ENCODE data around the gene ADAMTS1. TPM values are rescaled to one million over a fixed set of nuclear protein-coding genes. Genes with fewer than 3 reads are reported as not detected.

Gene ADAMTS1
- total RNA-seq, 1 donor from 2014 or later: 6.7 TPM

- Histone ChIP-seq H2AFZ (replicated peaks) (peak overlapping the region; percentile 65), H3K79me2 (ENCODE audit: low read depth) (peaks cover 7% of the 10 kb centered on the region), H3F3A (ENCODE audit: low read depth) (peaks cover 34% of the 10 kb centered on the region), H3K36me3 (peaks cover 6% of the 10 kb centered on the region), H3K9me3 (ENCODE audit: low read depth) (no peaks in the 10 kb centered on the region), H4K20me1 (ENCODE audit: low read depth) (no peaks in the 10 kb centered on the region), H3K9ac (no peak overlapping the region), H3K4me3 (peak overlapping the region; percentile 72), H3K27me3 (peaks cover 23% of the 10 kb centered on the region), H3K4me2 (peak overlapping the region; percentile 95), H3K27ac (no peak overlapping the region), H3K4me1 (peaks cover 10% of the 10 kb centered on the region)
- Mint-ChIP-seq H3K4me3 (peak overlapping the region; percentile 97), H3K9me3 (no peaks in the 10 kb centered on the region), H3K36me3 (peaks cover 33% of the 10 kb centered on the region), H3K27me3 (ENCODE audit: insufficient read depth, low read depth) (peaks cover 13% of the 10 kb centered on the region), H3K4me1 (peaks cover 18% of the 10 kb centered on the region), H3K27ac (peak overlapping the region; percentile 75)
- peak; percentile 81 for DNase-seq (ENCODE audit: low spot score)
- TF ChIP-seq EZH2phosphoT487 (IDR thresholded peaks at IDR 0.05) (no peak), CTCF (IDR thresholded peaks at IDR 0.05) (peak; percentile 48), EZH2 (IDR thresholded peaks at IDR 0.05) (no peak)
Measured at GRCh38 chr21:26842974-26843932, 2.0 kb downstream of the ADAMTS1 start.

GRCh38 chr21:26842300-26842699, 2.9 kb downstream of the ADAMTS1 start:
- DNase-seq (ENCODE audit: low spot score): no peak
- TF ChIP-seq EZH2 (IDR thresholded peaks at IDR 0.05) (no peak), EZH2phosphoT487 (IDR thresholded peaks at IDR 0.05) (no peak), CTCF (IDR thresholded peaks at IDR 0.05) (no peak)
- Histone ChIP-seq H3K4me3 (no peak overlapping the region), H3K4me1 (peaks cover 10% of the 10 kb centered on the region), H3K79me2 (ENCODE audit: low read depth) (peaks cover 7% of the 10 kb centered on the region), H4K20me1 (ENCODE audit: low read depth) (no peaks in the 10 kb centered on the region), H3K36me3 (peaks cover 6% of the 10 kb centered on the region), H3K27ac (no peak overlapping the region), H3K9ac (no peak overlapping the region), H3K9me3 (ENCODE audit: low read depth) (no peaks in the 10 kb centered on the region), H3K27me3 (peaks cover 13% of the 10 kb centered on the region), H2AFZ (replicated peaks) (no peak overlapping the region), H3K4me2 (peak overlapping the region; percentile 95), H3F3A (ENCODE audit: low read depth) (peaks cover 34% of the 10 kb centered on the region)
- Mint-ChIP-seq H3K27me3 (ENCODE audit: insufficient read depth, low read depth) (peaks cover 13% of the 10 kb centered on the region), H3K9me3 (no peaks in the 10 kb centered on the region), H3K4me3 (peak overlapping the region; percentile 97), H3K4me1 (peaks cover 18% of the 10 kb centered on the region), H3K27ac (no peak overlapping the region), H3K36me3 (peaks cover 40% of the 10 kb centered on the region)

GRCh38 chr21:26840912-26841311, 4.3 kb downstream of the ADAMTS1 start:
- peaks cover 25% of the 10 kb centered on the region for H3F3A ChIP-seq (ENCODE audit: low read depth)
- TF ChIP-seq EZH2 (IDR thresholded peaks at IDR 0.05) (no peak), CTCF (IDR thresholded peaks at IDR 0.05) (no peak)
- Mint-ChIP-seq H3K4me3 (no peak overlapping the region), H3K27me3 (ENCODE audit: insufficient read depth, low read depth) (peaks cover 9% of the 10 kb centered on the region), H3K27ac (no peak overlapping the region), H3K4me1 (peaks cover 15% of the 10 kb centered on the region), H3K9me3 (no peaks in the 10 kb centered on the region), H3K36me3 (peaks cover 43% of the 10 kb centered on the region)
- H3K36me3 ChIP-seq: peaks cover 6% of the 10 kb centered on the region
- H3K4me3 ChIP-seq: no peak overlapping the region
- H3K27ac ChIP-seq: no peak overlapping the region
- H3K4me2 ChIP-seq: no peak overlapping the region
- peaks cover 7% of the 10 kb centered on the region for H3K4me1 ChIP-seq
- H3K27me3 ChIP-seq: peaks cover 6% of the 10 kb centered on the region
- no peak overlapping the region for H2AFZ ChIP-seq (replicated peaks)
- H3K79me2 ChIP-seq (ENCODE audit: low read depth): peaks cover 7% of the 10 kb centered on the region
- no peaks in the 10 kb centered on the region for H3K9me3 ChIP-seq (ENCODE audit: low read depth)
- DNase-seq (ENCODE audit: low spot score): no peak
- no peaks in the 10 kb centered on the region for H4K20me1 ChIP-seq (ENCODE audit: low read depth)
- H3K9ac ChIP-seq: no peak overlapping the region

All from neural progenitor cell (in vitro differentiated cells).